ENCODE measurements around the gene RNU1-2.
"Not testable (repeated sequence)": the region's sequence is repeated elsewhere in the genome, so short reads cannot be mapped to it uniquely, and the experiment has no call there.

DNA sequence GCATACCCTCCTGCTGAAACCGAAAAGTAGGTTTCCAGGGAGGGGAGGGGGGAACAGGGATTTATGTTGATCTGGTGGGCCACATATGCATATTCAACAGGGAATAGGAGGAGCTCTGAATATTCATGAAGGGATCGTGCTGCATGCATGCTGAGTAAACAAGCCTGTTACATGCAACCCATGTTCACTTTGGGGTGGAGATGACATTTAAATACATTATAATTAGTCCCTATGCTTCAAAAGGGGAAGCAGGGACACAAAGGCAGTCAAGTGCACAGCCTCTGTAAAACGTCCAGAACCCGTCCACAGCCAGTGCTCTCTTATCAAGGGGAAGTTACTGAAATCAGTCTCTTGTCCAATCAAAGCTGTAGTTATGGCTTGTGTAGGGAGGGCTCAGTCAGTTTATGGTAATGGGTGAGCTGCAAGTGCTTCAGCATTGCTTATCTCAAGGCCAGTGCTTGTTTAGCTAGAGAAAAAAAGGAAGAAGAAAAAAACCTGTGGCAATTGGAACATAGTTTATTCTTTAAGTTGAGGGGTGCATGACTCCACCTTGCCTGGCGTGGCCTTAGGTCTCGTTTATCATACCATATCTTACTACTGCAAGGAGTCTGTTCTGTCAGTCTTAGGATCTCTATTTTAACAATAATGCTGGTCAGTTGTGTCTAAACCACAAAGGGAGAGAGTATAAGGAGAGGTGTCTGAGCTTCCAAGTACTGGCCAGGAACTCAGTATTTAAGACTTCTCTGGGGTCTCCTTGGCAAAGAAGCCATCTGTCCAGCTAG lies 28.7 kb upstream of the RNU1-2 start:
- TF ChIP-seq POLR2A (IDR thresholded peaks at IDR 0.05; ENCODE audit: low read depth); POLR2AphosphoS5 (IDR thresholded peaks at IDR 0.05); EP300 (IDR thresholded peaks at IDR 0.05): not testable (repeated sequence)
- TF ChIP-seq, protein P1, sequence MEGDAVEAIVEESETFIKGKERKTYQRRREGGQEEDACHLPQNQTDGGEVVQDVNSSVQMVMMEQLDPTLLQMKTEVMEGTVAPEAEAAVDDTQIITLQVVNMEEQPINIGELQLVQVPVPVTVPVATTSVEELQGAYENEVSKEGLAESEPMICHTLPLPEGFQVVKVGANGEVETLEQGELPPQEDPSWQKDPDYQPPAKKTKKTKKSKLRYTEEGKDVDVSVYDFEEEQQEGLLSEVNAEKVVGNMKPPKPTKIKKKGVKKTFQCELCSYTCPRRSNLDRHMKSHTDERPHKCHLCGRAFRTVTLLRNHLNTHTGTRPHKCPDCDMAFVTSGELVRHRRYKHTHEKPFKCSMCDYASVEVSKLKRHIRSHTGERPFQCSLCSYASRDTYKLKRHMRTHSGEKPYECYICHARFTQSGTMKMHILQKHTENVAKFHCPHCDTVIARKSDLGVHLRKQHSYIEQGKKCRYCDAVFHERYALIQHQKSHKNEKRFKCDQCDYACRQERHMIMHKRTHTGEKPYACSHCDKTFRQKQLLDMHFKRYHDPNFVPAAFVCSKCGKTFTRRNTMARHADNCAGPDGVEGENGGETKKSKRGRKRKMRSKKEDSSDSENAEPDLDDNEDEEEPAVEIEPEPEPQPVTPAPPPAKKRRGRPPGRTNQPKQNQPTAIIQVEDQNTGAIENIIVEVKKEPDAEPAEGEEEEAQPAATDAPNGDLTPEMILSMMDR (IDR thresholded peaks at IDR 0.05) = not testable (repeated sequence)

All from esophagus muscularis mucosa (tissue), 4 donors.